ENCODE data around the gene FLCN.

- no peak for TF ChIP-seq CTCF (IDR thresholded peaks at IDR 0.05)
- no peak for TF ChIP-seq POLR2AphosphoS5 (IDR thresholded peaks at IDR 0.05; ENCODE audit: low read depth, low read length)
These were observed 6.2 kb upstream of the FLCN start for GRCh38 chr17:17243163-17243562.

Data from Panc1 (cell line).